Psoas muscle (tissue), 8 donors: Measurements from ENCODE around the gene PRKCSH. TPM values are rescaled to one million over a fixed set of nuclear protein-coding genes. Genes with fewer than 3 reads are reported as not detected.

Source experiments
- ATAC-seq, 4 donors: fragments of 200-7000 bp; cut with Tn5 transposase; one replicate each; pipeline ENCODE4 v1.9.1; 2020; ENCODE audit warnings: moderate library complexity in 3 of 4, mild to moderate bottlenecking in 2 of 4
- DNase-seq, 2 donors: peaks; one replicate each; pipeline ENCODE4 v3.0.0-alpha.2; 2020
- H3K27ac ChIP-seq: fragments of 200-600 bp; one replicate; pipeline ENCODE4 v1.8.0; 2022
- H3K27me3 ChIP-seq, 3 donors: fragments of 200-600 bp in 1 of 3; one replicate each; pipeline versions ENCODE4 v1.6.1 to v1.8.0; 2013 to 2022; ENCODE audit warnings: low read length in 2 of 3, mild to moderate bottlenecking in 2 of 3, moderate library complexity in 1 of 3; ENCODE audit not compliant: insufficient read depth in 3 of 3
- H3K36me3 ChIP-seq, 2 donors: fragments of 200-600 bp in 1 of 2; one replicate each; pipeline versions ENCODE4 v1.6.1 to v1.8.0; 2013 to 2022; ENCODE audit warnings: low read depth in 1 of 2, mild to moderate bottlenecking in 1 of 2, moderate library complexity in 1 of 2; ENCODE audit not compliant: insufficient read depth in 1 of 2
- H3K4me1 ChIP-seq: fragments of 200-600 bp; one replicate; pipeline ENCODE4 v1.8.0; 2022
- H3K4me3 ChIP-seq: fragments of 200-600 bp; one replicate; pipeline ENCODE4 v1.8.0; 2022; ENCODE audit warnings: mild to moderate bottlenecking
- H3K9me3 ChIP-seq: fragments of 200-600 bp; one replicate; pipeline ENCODE4 v1.8.0; 2022
- CTCF ChIP-seq: fragments of 200-600 bp; IDR thresholded peaks from one replicate; pipeline ENCODE4 v1.8.0; 2022; ENCODE audit warnings: antibody characterized with exemption
- WGBS, 3 donors: extraction: QIAGEN DNeasy Blood & Tissue Kit; methylation state at CpG; one replicate each; pipeline versions ENCODE4 v1.1.6 to v1.1.7; 2013; 5-methylcytosine and 5-hydroxymethylcytosine counted together
- intact Hi-C, 2 donors: fragments of 100-400 bp; cut with DNase I; formaldehyde crosslinking; loops; one replicate each; pipeline versions ENCODE4 v1.11.0 to v1.14.2; 2022
- polyA plus RNA-seq, 3 donors: library from polyadenylated mRNA; stranded (reverse); fragments of 200-250 nt; gene quantifications; one replicate each; pipeline ENCODE4 v1.2.3, GENCODE V29; 2013
- total RNA-seq, 4 donors: library from RNA; stranded (reverse); fragmentation: NEBNext Ultra II Directional in 2 of 4; extraction: Animal tissue kit (Norgen Biotek cat#: 25700) in 2 of 4; gene quantifications; one replicate each; pipeline versions ENCODE4 v1.2.1 to v1.2.4, GENCODE V29; 2021 to 2023
- donor health status: healthy with polysubstance abuse.
- donor health status: DM: no; HTN: no; CAD: no; lungs with moderate emphysema.
- donor health status: Bipolar disorder and iron deficiency.
- donor health status: healthy.
- donor health status: DM: yes; HTN: yes; CAD: no.
- donor health status: DM: no; HTN: no; CAD: no.
- donor health status: DM: no; HTN: no; CAD: no.
- donor health status: DM: yes; HTN: yes; CAD: no.

The PRKCSH gene
- total and polyA plus RNA-seq, 7 donors, result 48.5 to 98.4 (median 60.9) TPM

GRCh38 chr19:11414544-11414943 lies 20.9 kb upstream of the PRKCSH start:
- Histone ChIP-seq H3K27ac (no peak overlapping the region), H3K4me3 (no peak overlapping the region), H3K9me3 (no peaks in the 10 kb centered on the region), H3K36me3 (no peaks in the 10 kb centered on the region), H3K27me3 (peaks cover 0 to 33% (median 7%) of the 10 kb centered on the region in 3 donors), H3K4me1 (no peaks in the 10 kb centered on the region)
- WGBS, 3 donors, result 64 to 66% (median 66%) methylated on average over 2 of the region's 2 CpGs
- no peak for TF ChIP-seq CTCF
- DNase-seq, result no peak
- intact Hi-C loops, result no loop called here
- no peak for ATAC-seq

- 88 to 95% (median 90%) methylated on average over 17 of the region's 17 CpGs for WGBS, 3 donors
- H3K4me1 ChIP-seq, result no peaks in the 10 kb centered on the region
These were observed 18.9 kb upstream of the PRKCSH start for GRCh38 chr19:11416346-11417052.

GRCh38 chr19:11418094-11418548 lies 17.3 kb upstream of the PRKCSH start:
- Histone ChIP-seq H3K36me3 (no peaks in the 10 kb centered on the region), H3K9me3 (no peaks in the 10 kb centered on the region), H3K4me1 (no peaks in the 10 kb centered on the region), H3K27ac (no peak overlapping the region), H3K4me3 (peak overlapping the region; percentile 60), H3K27me3 (peaks cover 0 to 66% (median 28%) of the 10 kb centered on the region in 3 donors)
- intact Hi-C loops, result no loop called here
- TF ChIP-seq CTCF, result no peak
- no peak for ATAC-seq
- 7 to 12% (median 10%) methylated on average over 8 to 16 of the region's 16 CpGs for WGBS, 3 donors
- no peak for DNase-seq

More at GRCh38 chr19:11416346-11417052, 18.9 kb upstream of the PRKCSH start:
- no peak overlapping the region for H3K27ac ChIP-seq
- no peaks in the 10 kb centered on the region for H3K9me3 ChIP-seq
- no peak for DNase-seq
- intact Hi-C loops, result no loop called here
- no peaks in the 10 kb centered on the region for H3K36me3 ChIP-seq
- H3K4me3 ChIP-seq, result no peak overlapping the region
- ATAC-seq, result no peak
- peaks cover 0 to 53% (median 21%) of the 10 kb centered on the region in 3 donors for H3K27me3 ChIP-seq
- no peak for TF ChIP-seq CTCF

GRCh38 chr19:11418549-11419506 lies 16.6 kb upstream of the PRKCSH start, which contains the start of gene RGL3:
TSS of gene RGL3 (minus strand) at chr19:11419314. CDS start at chr19:11419278, 36 bp downstream.
- peaks cover 0 to 73% (median 28%) of the 10 kb centered on the region in 3 donors for H3K27me3 ChIP-seq
- no peaks in the 10 kb centered on the region for H3K4me1 ChIP-seq
- no peaks in the 10 kb centered on the region for H3K36me3 ChIP-seq
- peak in 3 of 4 donors; percentile 19 to 35 (median 30) for ATAC-seq
- intact Hi-C loops, result no loop called here
- peak within 1 kb of the TSS; percentile 53 for H3K27ac ChIP-seq
- H3K4me3 ChIP-seq, result peak within 1 kb of the TSS; percentile 60
- peak; percentile 63 to 69 for DNase-seq
- no peak for TF ChIP-seq CTCF
- 1 to 3% (median 2%) methylated on average over 60 to 72 of the region's 72 CpGs for WGBS, 3 donors
- H3K9me3 ChIP-seq, result no peaks in the 10 kb centered on the region
